GM21529 (cell line): ENCODE results near the gene XYLT1.
"Not testable (repeated sequence)": the region's sequence is repeated elsewhere in the genome, so short reads cannot be mapped to it uniquely, and the experiment has no call there.

Source experiments
- ATAC-seq: cut with Tn5 transposase; IDR thresholded peaks from one replicate; pipeline ENCODE4 v1.9.1; 2021; ENCODE audit not compliant: unreplicated experiment

Gene XYLT1

DNA sequence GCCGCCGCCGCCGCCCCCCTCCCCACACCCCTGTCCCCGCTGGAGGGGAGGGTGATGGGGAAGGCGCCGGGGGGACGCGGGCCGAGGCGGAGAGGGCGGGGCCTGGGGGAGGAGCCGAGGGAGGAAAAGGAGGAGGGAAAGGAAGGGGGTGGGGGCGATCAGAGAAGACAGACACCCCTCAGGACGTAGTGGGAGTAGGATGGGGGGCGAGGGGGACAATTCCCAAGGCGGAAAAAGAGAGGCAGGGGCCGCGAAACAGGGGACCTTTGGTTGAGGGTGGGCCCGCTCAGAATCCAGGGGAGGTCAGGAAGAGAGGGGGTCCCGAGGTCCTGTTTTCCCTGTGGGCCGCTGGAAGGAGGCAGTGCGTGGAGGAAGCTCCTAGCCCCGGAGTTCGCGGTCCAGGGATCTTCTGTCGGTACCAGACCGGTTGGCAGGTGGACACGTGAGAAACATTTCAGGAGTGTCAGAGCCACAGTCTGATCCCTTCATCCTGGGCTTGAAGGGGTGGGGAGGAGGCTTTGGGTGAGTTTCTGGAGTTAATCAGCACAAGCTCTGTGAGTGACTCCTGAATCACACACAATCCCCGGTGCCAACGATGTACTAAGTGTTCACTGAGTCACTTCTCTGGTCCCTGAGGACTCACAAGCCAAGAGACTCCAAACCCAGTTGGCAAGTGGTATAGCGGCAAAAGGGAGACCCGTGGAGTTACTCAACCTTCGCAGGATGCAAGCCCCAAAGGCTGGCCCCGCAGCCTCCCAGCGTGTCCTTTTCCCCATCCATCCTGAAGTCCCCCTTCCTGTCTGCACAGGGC is at the start of gene XYLT1:
XYLT1 (minus strand) TSS at position 53 of the 811 bp plus-strand sequence. CDS start 164 bp downstream, outside the sequence.
- ATAC-seq, result no peak

- ATAC-seq, result no peak
Observed at GRCh38 chr16:17520111-17520510, 49.4 kb upstream of the XYLT1 start.

DNA sequence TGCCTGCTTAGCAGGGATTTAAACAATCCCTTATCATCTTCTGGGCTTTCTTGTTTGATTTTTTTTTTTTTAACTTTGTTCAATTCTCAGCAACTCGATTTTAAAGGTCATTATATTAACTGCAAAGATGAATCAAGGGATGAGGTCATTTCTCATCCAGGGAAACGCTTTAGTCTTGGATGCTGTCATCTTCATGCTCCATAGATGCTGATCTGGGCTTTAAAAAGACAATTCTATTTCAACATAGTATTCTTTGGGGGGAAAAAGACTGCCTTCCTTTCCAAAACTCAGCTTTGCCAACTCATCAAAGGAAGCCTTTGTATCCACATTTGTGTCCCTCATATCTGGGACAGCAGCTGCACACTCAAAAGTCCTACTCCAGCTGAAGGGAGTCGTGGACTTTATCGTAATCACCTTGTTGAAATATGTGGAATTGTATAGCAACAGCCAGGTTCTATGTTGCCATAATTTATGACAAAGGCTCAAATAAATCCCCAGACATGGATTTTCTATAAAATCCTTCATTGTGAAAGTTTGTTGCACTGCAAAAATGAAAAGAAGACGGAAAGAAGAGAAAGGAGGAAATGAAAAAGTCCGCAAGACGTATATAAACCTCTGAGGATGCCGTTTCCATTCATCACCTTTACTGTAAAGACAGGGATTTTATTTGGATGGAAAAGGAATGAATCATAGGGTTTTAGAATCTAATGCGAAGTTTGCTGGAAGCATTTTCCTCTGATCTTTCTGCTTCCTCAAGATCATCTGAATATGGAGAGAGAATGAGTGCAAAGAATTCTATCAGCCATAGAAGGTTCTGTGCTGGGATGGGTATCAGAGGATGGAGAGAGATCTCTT is 48.6 kb upstream of the XYLT1 start:
- no peak for ATAC-seq

GRCh38 chr16:17518441-17518840 is 47.7 kb upstream of the XYLT1 start:
- ATAC-seq, result no peak

DNA sequence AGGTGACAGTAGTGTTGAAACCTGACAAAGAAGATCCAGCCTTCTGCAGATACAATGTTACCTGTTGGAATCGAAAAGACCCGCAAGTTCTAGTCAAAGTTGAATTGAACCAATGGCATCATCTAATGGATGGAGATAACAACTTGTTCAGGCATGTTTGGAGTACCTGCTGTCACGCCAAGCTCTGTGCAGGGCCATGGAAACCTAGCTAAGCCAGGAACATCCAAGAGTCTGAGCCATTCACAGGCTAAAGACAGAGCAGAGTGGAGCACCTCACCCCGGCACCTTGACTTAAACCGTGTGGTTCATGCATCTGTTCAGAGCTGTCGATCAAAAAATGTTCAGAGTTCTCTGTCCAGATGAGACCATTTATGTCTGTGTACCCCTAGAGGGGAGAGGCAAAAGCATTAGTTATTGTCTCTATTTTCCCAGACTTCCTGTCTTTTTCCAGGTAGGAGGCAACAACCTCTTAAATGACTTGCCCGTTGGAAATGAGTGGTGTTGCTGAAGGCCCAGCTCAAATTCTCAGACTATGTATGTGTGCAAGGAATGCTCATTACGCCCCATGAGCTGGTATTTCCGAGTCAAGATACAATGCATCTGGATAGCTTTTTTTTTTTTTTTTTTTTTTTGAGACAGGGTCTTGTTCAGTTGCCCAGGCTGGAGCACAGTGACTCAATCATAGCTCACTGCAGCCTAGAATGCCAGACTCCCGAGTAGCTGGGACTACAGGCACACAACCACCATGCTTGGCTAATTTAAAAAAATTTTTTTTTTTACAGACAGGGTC is 44.9 kb upstream of the XYLT1 start:
- ATAC-seq, result no peak

- ATAC-seq, result no peak
Observed at GRCh38 chr16:17512636-17513220, 42.0 kb upstream of the XYLT1 start.

DNA sequence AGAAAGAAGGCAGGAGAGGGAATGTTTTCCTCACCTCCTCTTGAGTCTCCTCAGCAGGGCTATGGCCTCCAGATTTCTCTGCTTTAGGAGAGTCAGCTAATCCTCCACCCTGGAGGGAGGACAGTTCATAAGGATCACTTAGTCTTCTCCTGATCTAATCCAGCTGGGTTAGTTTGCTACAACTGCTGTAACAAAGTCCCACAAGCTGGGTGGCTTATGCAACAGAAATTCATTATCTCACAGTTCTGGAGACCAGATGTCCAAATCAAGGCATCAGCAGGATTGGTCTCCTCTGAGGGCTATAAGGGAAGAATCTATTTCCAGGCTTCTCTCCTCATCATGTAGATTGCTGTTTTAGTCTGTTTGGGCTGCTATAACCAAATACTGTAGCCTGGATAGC is 40.6 kb upstream of the XYLT1 start:
- ATAC-seq, result no peak

DNA sequence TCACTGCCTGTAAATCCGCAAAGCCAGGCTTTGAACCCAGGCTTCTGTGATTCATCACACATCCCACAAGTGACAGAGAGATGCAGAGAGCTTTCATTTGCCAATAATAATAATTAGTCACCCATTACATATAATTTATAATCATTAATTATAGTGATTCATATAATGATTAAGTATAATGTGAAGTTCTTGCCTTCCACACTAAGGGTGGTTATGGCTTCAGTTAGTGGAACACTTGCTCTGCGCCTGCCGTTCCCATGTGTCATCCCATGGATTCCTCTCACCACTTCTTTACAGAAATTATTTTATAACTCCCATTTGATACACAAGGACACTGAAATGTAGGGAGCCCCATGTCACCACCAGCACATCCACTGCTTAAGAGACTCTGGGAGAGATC is 39.8 kb upstream of the XYLT1 start:
- no peak for ATAC-seq

GRCh38 chr16:17509194-17509593 is 38.4 kb upstream of the XYLT1 start:
- no peak for ATAC-seq

GRCh38 chr16:17508303-17508702 is 37.5 kb upstream of the XYLT1 start:
- no peak for ATAC-seq

GRCh38 chr16:17507516-17507915 is 36.8 kb upstream of the XYLT1 start:
- not testable (repeated sequence) for ATAC-seq

DNA sequence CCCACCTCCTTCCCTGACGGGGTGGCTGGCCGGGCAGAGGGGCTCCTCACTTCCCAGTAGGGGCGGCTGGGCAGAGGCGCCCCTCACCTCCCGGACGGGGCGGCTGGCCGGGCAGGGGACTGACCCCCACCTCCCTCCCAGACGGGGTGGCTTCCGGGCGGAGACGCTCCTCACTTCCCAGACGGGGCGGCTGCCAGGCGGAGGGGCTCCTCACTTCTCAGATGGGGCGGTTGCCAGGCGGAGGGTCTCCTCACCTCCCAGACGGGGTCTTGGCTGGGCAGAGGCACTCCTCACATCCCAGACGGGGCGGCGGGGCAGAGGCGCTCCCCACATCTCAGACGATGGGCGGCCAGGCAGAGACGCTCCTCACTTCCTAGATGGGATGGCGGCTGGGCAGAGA is 35.1 kb upstream of the XYLT1 start:
- ATAC-seq, result not testable (repeated sequence)

GRCh38 chr16:17504050-17504449 is 33.3 kb upstream of the XYLT1 start:
- no peak for ATAC-seq

GRCh38 chr16:17503331-17503730 is 32.6 kb upstream of the XYLT1 start:
- no peak for ATAC-seq

GRCh38 chr16:17501321-17501720 is 30.6 kb upstream of the XYLT1 start:
- no peak for ATAC-seq

- ATAC-seq, result no peak
Observed at GRCh38 chr16:17499223-17499902, 28.6 kb upstream of the XYLT1 start.

DNA sequence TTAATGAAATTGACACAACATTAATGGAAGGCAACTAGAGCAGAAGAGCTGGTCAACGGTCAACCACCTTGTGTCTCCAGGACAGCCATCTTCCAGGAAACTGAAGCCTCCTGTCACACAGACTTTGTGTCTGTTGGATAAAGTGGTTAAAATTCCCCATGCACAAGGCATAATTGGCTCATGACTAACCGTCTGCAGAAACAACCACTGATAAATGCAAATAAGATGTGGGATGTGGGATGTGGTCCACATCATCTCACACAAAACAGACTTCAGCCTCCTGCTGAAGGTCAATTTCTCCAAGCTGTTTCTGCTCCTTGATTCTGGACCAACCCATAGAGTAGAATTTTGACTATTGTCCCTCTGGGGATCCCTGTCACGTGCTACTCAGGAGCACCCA is 26.9 kb upstream of the XYLT1 start:
- no peak for ATAC-seq

DNA sequence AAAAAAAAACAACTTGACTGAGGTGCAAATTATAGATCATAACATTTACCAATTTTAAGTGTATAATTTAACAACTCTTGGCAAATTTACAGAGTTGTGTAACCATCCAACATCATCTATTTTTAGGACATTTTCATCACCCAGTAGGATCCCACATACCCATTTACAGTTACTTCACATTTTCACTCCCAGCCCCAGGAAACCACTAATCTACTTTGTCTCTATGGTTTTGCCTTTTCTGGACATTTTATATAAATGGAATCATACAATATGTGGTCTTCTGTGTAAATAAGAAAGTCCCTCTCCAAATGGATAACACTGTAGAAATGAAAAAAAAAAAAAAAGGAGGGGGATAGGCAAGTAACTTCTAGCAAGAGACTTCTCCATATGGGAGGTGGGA is 26.1 kb upstream of the XYLT1 start:
- ATAC-seq, result no peak

DNA sequence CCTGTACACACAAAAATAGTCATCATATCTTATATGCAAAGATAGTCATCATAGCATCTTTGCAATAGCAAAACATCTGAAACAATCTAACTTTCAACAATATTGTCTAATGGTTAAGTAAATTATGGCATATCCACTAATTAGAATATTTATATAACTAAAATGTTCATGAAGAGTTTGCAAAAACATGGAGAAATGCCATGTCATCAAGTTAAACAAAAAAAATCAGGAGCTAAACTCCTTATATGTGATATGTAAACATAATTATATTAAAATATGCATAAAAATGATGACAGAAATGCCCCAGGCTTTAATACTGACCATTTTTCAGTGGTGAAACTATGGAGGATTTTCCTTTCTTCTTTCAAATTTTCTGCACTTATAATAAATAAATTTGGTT is 22.3 kb upstream of the XYLT1 start:
- ATAC-seq, result no peak

- no peak for ATAC-seq
Observed at GRCh38 chr16:17491140-17491662, 20.4 kb upstream of the XYLT1 start.
